Stimulated activated CD8-positive, alpha-beta memory T cell treated with anti-CD3 and anti-CD28 coated beads, Interleukin-12 subunit alpha, Interleukin-12 subunit beta, amount 100 ng/mL, for 4 hours (primary cell): Measurements from ENCODE around the gene VAT1.

Source experiments
- DNase-seq: peaks from one replicate; pipeline ENCODE4 v3.0.0-alpha.2; 2020; ENCODE audit warnings: low read depth

VAT1 gene

GRCh38 chr17:43027091-43028032 lies 5.2 kb upstream of the VAT1 start:
- DNase-seq: no peak

DNA sequence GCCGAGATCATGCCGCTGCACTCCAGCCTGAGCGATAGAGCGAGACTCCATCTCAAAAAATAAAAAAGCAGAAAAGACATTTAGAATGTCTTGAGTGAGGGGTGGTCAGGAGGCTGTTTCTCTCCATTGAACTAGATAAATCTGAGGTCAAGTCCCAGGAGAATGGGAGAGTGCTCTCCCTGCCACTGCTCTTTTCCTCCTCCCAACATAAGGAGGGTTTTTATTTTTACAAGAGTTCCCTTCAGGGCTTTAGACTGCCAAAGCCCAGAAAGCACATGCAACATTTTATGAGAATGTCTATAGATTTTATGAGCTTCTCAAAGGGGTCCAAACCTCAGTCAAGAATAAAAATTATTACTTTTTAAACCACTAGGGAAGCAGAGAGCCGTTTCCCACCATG lies 4.4 kb upstream of the VAT1 start:
- DNase-seq: no peak

DNA sequence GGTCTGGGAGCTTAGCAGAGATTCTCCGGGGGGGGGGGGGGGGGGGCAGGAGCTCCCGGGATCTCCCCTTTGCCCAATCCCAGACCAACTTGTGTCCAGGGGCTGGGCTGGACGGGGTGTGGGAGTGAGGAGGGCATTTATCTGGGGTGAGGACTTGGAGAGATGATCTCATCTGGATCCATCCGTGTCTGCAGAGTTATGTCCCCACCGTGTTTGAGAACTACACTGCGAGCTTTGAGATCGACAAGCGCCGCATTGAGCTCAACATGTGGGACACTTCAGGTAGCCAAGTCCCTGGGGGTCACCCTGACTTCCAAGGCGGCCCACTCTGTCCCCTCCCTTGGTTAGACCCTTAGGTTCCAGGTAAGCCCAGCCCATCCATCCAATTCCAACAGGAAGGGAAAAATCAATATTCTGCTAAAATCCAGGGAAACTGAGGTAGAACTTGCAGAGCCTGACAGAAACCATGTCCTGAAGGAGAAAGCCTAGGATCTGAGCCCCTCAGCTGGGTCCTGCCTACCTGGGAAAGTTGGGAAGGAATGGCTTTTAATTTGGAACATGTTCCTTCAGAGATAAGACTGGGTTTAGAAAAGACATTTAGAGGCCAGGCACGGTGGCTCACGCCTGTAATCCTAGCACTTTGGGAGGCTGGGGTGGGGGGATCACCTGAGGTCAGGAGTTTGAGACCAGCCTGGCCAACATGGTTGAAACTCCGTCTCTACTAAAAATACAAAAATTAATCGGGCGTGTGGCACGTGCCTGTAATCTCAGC lies 3.8 kb upstream of the VAT1 start:
- no peak for DNase-seq

DNA sequence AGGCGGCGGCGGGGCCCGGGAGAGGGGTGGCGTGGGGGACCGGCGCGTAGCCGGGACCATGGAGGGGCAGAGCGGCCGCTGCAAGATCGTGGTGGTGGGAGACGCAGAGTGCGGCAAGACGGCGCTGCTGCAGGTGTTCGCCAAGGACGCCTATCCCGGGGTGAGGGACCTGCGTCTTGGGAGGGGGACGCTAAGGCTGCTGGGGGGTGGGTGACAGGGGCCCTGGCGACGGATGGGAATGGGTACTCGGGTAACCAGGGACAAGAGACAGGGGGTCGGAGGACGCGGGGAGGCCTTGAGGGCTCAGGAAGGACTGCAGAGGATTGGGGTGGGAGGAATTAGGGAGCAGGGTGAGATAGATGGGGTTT lies 3.1 kb upstream of the VAT1 start:
- DNase-seq: no peak

DNA sequence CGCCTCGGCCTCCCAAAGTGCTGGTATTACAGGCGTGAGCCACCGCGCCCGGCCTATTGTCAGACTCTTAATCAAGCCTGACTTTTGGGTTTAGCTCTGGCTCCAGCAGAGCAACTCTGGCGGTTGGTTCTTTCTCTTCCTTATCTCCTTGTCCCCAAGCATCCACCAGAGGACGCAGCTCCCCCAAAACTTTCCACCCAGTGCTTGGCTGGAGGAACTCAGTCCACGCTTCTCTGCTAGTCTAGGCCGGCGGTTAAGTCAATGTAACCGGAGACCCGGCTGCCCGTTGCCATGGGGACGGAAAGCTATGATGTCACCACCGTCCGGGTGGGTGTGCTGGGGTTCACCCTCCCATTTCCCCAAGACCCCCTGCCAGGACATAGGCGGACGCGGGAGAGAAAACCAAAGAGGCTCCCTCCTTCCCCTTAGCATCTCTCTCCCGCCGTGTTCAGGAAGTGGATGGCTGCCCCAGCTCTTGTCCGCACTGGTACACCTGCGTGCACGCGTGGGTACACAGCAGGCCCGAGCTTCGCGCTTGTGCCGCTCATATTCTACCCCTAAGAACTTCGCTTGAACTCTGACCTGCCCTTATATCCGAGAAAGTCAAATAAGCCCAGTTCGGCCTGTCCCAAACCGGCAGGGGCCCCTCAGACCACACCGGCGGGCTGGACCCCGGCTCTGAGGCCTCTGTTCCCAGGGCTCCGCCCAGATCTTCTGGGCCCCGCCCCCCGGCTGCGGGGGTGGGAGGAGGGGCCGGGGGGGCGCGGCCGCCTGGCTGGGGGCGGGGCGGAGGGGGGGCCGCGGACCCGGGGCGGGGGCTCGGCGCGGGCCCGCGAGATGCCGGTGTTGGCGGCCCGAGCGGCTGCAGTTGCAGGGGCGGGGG lies 2.5 kb upstream of the VAT1 start, which contains the start of gene RND2:
RND2 (plus strand) TSS at position 825 of the 883 bp plus-strand sequence. CDS start 117 bp downstream, outside the sequence.
- DNase-seq: peak; percentile 62

- DNase-seq: no peak
Observed at GRCh38 chr17:43020789-43021740, 1.1 kb downstream of the VAT1 start.

- DNase-seq: no peak
Observed at GRCh38 chr17:43020030-43020621, 2.1 kb downstream of the VAT1 start.

GRCh38 chr17:43019418-43019817 lies 2.8 kb downstream of the VAT1 start:
- DNase-seq: no peak

DNA sequence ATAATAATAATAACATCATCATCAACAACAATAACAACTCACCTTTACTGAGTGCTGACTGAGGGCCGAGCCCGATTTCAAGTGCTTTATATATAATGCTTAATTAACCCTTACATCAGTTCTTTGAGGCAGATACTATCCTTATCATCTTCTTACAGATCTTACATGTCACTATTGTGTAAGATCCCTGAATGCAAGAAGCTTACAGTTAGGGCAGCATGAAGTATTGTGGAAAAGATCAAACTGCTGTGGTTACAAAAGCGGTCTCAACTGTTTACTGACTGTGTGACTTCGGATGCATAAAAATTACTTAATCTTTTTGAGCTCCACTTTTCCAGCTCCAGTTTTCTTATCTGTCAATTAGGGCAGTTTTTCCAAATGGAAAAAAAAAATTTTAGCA lies 3.3 kb downstream of the VAT1 start:
- DNase-seq: no peak

DNA sequence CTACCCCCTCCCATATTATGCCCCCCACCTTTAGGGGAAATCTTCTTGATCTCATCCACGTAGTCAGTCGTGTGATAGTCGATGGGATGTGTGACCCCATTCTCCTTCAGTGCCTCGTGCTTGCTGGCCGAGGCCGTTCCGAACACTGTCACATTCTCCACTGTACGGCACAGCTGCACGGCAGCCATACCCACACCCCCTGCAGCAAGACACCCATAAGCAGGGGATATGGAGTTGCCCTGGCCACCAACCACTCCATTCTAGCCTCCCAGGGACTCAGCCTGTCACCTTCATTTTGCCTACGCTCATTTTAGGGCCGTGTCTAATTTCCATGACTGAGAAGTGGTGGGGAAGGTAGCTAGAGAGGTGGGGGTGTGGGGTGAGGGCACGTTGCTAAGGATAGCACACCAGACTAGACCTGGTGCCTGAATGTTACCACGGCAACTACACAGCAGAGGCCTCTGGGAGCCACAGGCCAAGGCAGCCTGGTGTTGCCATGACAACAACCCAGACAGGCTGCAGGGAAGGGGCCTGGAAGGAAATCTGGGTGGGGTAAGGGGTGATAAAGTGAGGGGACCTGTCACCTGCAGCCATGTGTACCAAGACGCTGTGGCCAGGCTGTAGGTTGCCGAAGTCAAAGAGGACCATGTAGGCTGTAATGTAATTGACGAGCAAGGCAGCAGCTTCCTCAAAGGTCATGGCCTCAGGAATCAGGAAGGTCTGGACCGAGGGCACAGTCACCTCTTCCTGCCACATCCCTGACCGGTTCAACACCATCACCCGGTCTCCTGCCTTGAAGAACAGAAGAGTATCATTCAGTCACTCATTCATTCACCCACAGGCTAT lies 4.0 kb downstream of the VAT1 start:
- no peak for DNase-seq

DNA sequence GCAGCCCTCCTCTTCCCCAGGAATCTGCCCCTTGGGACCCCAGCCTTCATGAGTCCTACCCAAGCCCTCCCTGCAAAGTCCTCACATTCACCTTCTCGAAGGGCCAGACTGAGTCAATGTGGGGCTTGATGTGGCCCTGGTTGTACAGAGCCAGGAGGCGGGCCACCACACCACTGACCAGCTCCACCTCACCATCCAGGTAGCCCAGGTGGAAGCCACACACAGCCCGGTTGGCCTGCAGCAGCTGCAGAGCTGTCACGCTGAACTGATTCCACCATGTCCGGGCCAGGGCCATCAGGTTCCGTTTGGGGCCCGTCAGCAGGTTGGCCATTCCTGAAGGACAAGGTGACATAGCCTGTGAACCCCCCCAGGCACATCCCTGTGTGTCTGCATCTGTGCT lies 6.0 kb downstream of the VAT1 start:
- no peak for DNase-seq

- DNase-seq: no peak
Observed at GRCh38 chr17:43015579-43015978, 6.6 kb downstream of the VAT1 start.

DNA sequence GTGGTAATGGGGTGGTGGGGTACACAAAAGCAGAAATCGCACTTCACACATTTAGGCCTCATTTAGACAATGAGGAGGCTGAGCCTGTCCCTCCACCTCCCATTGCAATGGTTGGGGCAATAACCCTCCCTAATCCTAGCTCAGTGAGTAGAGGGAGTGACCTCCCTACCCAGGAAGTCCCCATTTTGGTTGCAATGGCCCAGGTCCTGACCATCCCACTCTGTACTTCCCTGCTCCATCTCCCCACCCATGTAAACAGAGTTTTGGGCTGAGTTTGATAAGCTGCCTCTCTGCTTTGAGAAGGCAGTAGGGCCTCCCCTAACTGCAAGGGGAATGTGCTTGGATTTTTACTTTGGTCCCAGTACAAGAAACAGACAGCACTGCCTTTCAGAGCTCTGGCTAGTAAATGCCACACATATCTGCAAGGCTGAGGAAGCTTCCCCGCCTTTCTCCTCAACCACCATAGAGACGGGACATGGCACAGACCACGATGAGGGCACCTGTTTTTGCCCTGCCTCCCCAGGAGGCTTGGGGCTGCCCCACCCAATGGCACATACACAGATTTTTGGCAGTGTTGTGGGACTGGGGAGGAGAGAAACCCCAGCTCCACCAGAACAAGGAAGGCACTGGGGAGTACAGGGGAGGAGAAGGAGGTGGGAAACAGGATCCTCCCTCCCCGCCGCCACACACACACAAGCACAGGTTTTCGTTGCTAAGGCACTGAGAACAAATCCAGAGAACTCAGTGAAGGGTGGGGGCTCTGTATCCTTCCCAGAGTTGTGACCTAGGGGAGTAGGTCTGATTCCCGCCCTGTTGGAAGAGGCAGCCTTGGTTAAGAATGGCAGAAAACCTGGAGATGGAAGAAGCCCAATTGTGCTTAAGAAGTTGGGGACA lies 7.3 kb downstream of the VAT1 start:
- DNase-seq: no peak

GRCh38 chr17:43014020-43014648 lies 8.1 kb downstream of the VAT1 start:
- no peak for DNase-seq

GRCh38 chr17:43013296-43013695 lies 8.9 kb downstream of the VAT1 start:
- no peak for DNase-seq

- no peak for DNase-seq
Observed at GRCh38 chr17:43011728-43012472, 10.3 kb downstream of the VAT1 start.

GRCh38 chr17:43010667-43011308 lies 11.4 kb downstream of the VAT1 start:
- no peak for DNase-seq
